HG02852 (cell line): ENCODE data around the gene ATF6B.
"Not testable (repeated sequence)": the region's sequence is repeated elsewhere in the genome, so short reads cannot be mapped to it uniquely, and the experiment has no call there.

ENCODE experiments used
- ATAC-seq: cut with Tn5 transposase; IDR thresholded peaks from one replicate; pipeline ENCODE4 v1.9.1; 2021; ENCODE audit warnings: mild to moderate bottlenecking, moderate library complexity; ENCODE audit not compliant: unreplicated experiment

The ATF6B gene

GRCh38 chr6:32083812-32084768, 44.0 kb downstream of the ATF6B start:
- ATAC-seq = no peak

- no peak for ATAC-seq
These were observed 45.1 kb downstream of the ATF6B start for GRCh38 chr6:32082935-32083334.

GRCh38 chr6:32082478-32082877, 45.6 kb downstream of the ATF6B start:
- ATAC-seq = no peak

- no peak for ATAC-seq
These were observed 46.7 kb downstream of the ATF6B start for GRCh38 chr6:32081168-32081990.

GRCh38 chr6:32079566-32080290, 48.3 kb downstream of the ATF6B start:
- no peak for ATAC-seq

DNA sequence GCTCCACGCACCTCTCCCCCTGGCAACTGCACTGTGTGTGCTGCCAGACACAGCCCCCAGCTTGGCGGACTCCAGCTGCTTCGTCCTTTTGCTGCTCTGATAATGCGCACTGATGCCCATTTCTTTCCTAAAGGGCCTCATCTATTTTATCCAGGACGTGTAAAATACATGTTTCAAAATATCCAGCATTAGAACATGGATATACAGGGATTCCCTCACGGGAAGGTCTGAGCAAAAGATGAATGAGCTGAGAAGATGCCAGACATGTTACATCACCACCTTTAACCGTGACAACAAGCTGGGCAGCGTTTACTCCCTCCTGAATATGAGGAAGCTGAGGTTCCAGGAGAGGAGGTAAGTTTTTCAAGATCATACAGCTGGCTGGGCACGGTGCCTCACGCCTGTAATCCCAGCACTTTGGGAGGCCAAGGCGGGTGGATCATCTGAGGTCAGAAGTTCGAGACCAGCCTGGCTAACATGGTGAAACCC, 51.7 kb downstream of the ATF6B start:
- no peak for ATAC-seq

DNA sequence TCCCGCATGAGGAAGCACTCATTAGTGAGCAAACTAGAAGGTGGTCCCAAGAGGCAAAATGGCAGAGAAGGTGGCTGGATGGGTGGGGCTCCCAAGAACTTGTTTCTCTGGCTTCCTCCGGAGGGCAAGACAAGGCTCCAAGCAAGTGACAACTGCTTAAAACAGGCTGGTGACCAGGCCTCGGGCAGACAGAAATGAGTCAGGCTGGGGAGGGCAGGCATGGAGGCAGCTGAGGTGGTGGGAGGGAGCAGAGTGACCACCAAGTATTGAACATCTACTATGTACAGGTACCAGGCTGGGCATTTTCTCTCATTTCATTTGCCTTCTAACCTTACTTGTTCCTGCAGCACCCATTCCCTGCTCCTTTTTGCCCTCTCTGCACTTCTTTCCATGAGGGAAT, 52.3 kb downstream of the ATF6B start:
- no peak for ATAC-seq

DNA sequence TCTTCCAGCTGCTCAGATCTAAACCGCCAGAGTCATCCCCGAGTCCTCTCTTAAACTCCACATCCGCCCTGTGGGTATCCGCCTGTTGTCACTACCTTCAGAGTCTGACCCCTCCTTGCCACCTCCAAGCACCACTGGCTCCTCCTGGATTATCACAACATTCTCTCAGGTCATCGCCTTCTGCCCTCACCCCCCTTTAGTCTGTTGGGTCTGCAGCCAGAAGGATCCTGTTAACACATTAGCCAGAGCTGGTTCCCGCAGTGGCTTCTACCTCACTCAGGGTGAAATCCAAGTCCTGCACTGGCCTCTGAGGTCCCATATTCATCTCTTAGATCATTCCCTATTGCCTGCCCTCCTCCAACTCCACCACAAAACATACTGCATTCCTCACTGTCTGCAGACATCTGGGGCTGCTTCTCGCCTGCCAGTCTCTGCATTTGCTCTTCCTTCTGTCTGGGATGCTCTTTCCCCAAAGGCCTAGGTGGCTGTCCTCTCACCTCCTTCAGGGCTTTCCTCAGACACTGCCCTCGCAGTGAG, 53.0 kb downstream of the ATF6B start:
- ATAC-seq = no peak

GRCh38 chr6:32073613-32074012, 54.4 kb downstream of the ATF6B start:
- no peak for ATAC-seq

- no peak for ATAC-seq
These were observed 54.9 kb downstream of the ATF6B start for GRCh38 chr6:32073101-32073500.

- no peak for ATAC-seq
These were observed 57.1 kb downstream of the ATF6B start for GRCh38 chr6:32070814-32071543.

GRCh38 chr6:32069878-32070515, 58.0 kb downstream of the ATF6B start:
- ATAC-seq = no peak

- ATAC-seq = no peak
These were observed 58.6 kb downstream of the ATF6B start for GRCh38 chr6:32069460-32069859.

GRCh38 chr6:32068867-32069266, 59.2 kb downstream of the ATF6B start:
- no peak for ATAC-seq

DNA sequence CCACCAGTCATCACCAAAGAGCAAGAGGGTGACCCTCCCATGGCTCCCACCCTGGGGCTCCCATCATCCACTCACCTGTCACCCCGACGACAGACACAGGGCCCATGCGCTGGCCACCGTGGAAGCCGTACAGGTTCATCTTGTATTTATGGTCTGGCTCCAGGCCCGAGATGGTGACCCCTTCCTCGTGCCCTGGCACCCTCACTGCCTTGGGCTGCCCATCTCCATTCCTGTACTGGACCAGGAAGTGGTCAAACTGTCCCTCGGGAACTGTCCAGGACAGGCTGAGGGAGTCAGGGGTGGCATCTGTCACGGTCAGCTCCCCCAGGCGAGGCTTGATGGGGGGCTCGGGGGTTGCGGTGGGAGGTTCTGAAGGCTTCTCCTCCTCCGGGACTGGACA, 59.7 kb downstream of the ATF6B start:
- ATAC-seq = not testable (repeated sequence)

DNA sequence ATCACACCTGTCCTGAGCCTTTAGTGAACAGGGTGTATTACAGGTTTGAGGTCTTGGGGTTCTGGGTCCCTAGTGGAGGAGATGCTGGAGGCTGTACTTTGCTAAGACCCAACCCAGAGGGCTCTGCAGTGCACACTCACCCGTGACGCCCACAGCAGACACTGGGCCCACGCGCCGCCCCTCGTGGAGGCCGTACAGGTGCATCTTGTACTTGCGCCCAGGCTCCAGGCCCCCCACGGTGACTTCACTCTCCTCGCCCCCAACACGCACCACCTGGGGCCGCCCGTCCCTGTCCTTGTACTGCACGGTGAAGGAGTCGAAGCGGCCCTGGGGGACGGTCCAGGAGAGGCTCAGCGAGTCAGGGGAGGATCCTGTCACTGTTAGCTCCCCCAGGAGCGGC, 60.5 kb downstream of the ATF6B start:
- not testable (repeated sequence) for ATAC-seq
